Activated CD4-positive, alpha-beta T cell treated with anti-CD3 and anti-CD28 coated beads for 48 hours (primary cell): ENCODE results near the gene NBPF3.
A peak's percentile ranks its signal among the peaks of the same experiment; 100 is the strongest.
"Not testable (repeated sequence)": the region's sequence is repeated elsewhere in the genome, so short reads cannot be mapped to it uniquely, and the experiment has no call there.

Experiments
- DNase-seq: peaks from one replicate; pipeline ENCODE4 v3.0.0-alpha.2; 2020

Gene NBPF3

DNA sequence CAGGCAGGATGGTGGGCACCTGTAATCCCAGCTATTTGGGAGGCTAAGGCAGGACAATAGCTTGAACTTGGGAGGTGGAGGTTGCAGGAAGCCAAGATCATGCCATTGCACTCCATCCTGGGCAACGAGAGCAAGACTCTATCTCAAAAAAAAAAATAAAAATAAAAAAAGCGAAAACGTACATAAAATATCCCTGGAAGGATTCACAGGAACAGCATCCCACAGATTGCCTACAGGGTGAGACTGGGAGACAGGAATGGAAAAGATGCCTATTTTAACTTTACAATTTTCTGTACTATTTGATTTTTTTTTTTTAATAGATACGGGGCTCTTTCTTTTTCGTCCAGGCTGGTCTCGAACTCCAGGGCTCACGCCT is 604 bp upstream of the NBPF3 start:
- DNase-seq = no peak

DNA sequence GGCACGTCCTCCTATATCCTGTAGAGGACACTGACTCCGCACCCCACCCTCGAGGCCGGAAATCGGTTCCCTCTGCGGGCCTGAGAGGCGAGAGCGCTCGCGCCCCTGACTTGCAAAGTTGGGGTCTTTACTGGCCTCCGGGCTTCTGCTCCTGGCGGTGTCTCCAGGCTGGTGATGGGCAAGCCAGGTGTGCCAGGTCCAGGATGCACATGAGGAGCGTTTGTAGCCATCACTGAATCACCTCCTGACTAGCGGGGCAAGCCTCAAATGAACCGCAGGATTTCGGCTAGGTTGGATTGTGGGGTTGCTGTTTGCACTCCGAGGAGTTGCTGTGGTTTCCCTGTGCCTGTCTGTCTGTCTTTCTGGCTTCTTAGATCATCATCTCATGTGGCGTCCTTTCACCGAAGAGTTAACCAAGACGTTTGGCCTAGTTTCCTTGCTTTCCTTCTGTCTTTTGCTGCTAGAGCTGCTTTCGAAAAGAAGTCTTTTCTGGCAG is 741 bp downstream of the NBPF3 start:
- DNase-seq = peak; percentile 50

DNA sequence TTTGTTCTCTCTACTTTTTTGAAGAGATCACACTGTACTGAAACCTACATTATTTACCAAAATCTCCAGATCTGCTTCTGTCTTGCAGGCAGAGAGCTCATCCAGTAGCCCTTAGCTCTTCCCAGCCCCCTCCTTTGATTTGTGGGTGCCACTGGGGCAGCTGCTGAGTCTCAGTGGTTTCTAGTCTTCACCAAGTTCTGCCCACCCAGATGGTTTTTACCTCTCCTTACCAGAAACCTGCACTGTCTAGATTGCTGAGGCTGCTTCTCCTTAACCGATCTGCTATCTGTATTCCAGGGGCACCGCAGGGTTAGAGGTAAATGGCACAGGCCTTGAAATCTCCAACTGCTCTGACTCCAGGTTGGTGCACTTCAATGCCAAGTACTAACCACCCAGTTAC is 6.7 kb downstream of the NBPF3 start:
- DNase-seq = not testable (repeated sequence)

DNA sequence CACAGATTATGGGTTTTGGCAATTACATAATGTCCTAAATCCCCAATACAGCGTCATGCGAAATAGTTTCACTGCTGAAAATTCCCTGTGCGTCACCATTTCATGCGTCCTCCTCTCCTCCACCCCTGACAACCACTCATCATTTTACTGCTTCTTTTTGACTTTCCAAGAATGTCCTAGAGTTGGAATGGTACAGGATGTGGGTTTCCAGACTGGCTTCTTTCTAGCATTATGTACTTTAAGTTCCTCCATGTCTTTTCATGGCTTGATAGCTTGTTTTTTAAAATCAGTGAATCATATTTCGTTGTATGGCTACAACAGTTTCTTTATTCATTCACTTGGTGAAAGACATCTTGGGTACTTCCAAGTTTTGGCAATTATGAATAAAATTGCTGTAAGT is 7.4 kb downstream of the NBPF3 start:
- no peak for DNase-seq

DNA sequence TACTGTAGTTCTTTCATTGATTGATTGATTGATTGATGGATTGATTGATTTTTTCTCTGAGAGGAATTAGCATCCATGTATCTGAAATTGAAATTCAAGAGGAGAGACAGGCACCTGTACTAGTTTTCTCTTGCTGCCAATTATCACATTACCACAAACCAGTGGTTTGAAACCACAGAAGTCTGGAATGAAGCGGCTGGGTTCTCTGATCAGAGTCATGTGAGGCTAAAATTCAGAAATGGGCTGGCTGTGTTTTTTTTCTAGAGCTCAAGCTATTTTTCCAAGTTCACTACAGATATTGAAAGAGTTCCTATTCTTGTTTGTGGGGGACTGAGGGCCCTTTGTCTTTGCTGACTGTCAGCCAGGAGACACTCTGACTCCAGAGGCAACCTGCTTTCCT is 10.0 kb downstream of the NBPF3 start:
- DNase-seq = no peak

DNA sequence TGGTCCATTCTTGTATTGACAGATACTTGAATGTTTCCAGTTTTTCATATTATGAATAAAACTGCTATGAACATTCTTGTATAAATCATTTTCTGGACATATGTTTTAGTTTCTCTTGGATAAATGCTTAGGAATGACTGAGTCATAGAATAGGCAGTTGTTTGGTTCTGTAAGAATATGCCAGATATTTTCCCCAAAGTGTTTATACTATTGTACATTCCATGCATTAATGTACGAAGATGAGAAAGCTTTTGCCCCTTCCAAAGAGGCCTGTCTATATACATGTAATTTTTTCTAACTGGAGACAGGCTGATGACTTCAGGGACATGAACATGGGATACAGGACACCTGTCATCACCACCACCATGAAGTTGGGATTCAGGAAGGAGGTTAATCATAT is 11.3 kb downstream of the NBPF3 start:
- DNase-seq = no peak

DNA sequence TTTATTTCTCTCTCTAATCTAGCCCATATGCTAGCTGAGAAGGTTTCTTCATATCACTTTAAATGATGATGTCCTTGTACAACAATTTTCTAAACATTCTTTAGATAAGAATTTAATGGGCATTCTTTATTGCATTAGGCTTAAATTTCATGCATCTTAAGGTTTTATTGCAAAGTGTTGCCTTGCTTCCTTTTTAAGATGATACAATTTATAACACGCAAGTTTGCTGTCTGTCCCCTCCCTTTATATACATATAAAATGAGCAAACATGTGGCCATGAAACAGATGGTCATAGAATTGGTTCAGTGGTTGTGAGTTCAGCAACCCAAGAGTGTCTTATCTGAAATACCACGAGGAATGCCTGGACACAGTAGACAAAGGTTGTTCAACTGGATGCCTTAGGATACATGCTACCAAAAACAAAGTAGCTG is 12.1 kb downstream of the NBPF3 start:
- DNase-seq = no peak

DNA sequence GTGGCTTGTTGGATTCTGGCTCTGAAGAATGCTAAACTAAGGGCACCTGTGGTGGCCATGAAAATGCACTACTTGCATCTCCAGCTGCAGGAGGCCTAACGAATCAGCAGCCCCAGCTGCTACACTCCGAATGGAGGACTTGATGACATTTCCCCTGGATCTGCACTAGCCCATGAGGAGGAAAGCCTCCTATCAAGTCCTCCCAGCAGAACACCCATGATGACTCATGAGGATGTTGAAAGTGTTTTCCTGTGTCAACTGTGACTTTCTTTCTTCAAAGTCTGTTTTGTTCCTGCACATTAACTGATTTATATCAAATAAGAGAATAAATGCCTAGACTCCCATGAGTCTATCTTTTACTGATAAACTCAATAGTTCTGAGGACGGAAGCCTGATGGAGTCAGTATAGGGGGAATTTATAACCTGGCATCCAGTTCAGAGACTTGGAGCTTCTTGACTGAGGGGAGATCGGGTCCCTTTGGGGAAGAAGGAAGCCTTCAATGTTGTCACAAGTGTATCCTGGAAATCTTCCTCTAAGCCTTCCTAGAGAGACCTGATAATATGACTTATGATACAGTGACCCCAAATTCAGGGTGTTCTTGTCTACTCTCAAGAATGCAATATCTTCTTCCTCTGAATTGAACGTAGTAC is 14.2 kb downstream of the NBPF3 start:
- DNase-seq = not testable (repeated sequence)

DNA sequence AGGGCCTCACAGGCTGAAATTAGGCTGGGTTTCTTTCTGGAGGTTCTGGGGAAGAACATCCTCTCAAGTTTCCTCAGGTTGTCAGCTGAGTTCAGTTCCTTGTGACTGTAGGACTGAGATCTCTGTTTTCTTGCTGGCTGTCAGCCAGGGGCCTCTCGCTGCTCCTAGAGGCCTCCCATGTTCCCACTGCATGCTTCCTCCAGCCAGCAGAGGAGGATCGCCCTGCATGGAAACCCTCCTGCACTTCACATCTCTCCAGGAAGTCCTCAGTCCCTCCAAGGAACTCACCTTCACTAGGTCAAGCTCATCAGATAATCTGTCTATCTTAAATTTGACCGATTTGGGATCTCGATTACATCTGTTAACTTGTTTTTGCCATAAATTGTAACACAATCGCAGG is 15.0 kb downstream of the NBPF3 start:
- not testable (repeated sequence) for DNase-seq

DNA sequence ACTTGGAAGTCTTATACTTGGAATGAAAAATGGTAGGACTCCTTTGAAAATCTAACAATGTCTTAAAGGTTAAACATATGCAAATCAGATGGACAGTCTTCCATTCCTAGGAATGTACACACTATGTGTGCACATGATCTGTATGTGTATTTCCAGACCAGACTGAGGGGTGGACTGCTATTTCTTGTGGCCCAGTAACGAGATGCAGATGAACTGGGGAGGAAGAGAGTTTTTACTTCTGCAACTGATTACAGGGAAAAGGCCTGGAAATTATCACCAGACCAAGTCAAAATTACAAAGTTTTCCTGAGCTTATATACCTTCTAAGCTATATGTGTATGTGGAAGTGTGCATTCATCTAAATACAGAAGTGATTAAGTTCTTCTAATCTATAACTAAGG is 17.7 kb downstream of the NBPF3 start:
- no peak for DNase-seq

DNA sequence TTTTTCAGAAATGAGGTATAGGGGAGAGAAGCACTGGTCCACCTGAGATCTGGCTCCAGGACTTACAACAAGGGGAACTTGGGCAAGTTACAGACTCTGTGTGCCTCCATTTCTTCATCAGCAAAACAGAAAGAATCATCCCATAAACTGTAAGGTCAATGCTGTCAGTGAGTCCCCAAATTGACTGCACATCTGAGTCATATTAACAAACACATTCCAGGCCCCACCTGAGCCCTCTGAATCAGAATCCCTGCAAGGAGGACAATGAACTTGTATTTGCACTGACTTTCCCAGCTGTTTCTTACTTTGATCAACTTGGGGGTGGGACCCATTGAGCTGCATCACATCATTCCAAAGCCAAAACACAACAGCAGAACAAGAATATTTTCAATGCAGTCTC is 25.2 kb downstream of the NBPF3 start:
- DNase-seq = not testable (repeated sequence)

DNA sequence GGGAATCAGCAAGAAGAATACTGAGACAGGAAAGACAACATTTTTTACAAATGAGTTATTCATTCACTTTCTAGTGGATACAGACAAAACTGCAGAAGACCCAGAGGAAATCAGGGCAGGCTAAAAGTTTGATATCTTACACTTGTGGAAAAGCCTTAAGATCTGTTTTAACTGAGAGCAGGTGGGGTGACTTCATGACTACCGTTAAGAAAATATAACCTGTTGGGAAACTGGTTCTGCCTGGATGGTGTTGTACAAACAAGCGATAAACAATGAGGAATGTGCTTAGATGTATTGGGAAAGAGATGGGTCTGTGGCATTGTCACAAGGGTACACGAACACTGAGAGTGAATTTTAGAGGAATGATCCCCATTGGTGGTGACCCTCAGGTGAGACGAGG is 28.0 kb downstream of the NBPF3 start:
- not testable (repeated sequence) for DNase-seq

DNA sequence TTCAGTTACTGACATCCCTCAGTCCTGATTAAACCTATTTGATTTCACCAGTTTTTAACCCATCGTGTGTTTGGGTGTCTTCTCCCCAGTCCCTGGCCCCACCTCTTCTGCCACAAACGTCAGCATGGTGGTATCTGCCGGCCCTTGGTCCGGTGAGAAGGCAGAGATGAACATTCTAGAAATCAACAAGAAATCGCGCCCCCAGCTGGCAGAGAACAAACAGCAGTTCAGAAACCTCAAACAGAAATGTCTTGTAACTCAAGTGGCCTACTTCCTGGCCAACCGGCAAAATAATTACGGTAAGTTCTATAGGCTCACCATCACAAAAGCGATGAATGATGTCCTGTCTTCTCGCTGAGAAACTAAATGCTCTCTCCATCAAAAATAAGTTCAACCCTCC is 28.7 kb downstream of the NBPF3 start:
- peak; percentile 59 for DNase-seq

DNA sequence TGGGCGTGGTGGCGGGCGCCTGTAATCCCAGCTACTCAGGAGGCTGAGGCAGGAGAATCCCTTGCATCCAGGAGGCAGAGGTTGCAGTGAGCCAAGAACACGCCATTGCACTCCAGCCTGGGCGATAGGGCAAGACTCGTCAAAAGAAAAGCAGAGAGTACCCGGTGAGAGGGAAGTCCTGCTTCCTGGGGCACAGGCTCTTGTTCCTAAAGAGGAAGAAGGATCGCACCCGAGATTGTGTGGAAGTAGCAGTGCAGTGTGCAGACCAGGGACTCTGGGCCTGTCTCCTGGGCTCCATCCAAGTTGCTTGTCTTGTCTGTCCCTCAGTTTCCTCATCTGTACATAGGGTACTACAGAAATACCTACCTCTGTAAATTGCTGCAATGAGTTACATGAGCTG is 29.6 kb downstream of the NBPF3 start:
- no peak for DNase-seq

DNA sequence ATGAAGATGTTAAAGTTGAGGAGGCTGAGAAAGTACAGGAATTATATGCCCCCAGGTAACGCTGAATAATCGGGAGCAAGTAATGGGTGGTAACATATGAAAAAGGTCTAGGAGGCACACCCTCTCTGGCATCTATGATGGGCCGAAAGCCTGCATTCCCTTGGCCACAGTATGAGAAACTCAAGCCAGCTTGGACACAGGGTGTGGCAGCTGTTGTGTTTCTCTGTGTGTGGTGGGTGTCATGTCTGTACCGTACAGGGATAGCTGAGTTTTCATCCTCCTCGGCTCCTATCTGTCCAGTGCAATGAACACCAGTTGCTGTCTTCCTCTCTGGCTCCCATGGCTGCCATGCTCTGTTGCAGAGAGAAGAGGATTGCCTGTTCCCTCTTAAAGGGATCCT is 32.9 kb downstream of the NBPF3 start:
- no peak for DNase-seq

DNA sequence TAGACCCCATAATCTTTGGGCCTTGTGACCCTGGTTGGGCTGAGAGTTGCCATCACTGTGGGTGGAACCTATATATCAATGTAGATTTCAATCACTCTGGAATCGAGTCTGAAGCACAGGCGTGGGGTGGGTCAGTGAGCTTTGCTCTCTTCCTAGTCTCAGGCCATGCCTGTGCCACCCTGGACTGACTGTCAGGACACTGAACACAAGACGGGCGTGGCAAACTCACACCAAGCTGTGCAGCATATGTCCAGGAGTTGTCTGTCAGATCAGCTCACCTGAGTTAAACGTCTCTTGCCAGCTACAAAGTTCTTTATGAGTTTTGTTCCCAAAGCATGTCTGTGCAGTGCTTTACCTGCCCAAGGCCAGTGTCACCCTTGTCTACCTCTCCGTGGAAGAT is 38.4 kb downstream of the NBPF3 start:
- no peak for DNase-seq

DNA sequence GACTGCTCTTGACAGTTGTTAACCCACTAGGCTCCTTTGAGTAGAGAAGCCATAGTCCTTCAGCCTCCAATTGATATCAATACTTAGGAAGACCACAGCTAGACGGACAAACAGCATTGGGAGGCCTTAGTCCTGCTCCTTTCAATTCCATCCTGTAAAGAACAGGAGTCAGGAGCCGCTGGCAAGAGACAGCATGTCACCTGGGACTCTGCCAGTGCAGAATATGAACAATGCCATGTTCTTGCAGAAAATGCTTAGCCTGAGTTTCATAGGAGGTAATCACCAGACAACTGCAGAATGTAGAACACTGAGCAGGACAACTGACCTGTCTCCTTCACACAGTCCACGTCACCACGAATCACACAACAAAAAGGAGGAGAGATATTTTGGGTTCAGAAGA is 43.9 kb downstream of the NBPF3 start:
- not testable (repeated sequence) for DNase-seq

DNA sequence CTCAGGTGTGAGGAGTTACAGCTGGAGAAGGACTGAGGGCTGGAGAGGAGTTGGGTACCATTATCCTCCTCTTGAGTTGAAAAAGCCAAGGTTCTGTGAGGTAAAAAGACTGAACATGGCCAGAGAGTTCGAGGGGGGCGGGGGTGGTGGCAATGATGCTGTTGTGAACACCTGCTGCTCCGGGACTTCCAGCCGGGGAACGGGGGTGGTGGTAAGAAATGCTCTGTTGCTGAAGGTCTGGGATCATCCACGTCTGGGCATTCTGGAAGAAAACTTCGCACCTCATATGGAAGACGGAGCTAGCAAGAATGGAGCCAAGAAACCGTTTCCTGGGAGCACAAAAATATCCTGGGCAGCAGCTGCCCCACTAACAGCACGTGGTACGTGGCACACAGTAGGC is 49.2 kb downstream of the NBPF3 start:
- DNase-seq = no peak

DNA sequence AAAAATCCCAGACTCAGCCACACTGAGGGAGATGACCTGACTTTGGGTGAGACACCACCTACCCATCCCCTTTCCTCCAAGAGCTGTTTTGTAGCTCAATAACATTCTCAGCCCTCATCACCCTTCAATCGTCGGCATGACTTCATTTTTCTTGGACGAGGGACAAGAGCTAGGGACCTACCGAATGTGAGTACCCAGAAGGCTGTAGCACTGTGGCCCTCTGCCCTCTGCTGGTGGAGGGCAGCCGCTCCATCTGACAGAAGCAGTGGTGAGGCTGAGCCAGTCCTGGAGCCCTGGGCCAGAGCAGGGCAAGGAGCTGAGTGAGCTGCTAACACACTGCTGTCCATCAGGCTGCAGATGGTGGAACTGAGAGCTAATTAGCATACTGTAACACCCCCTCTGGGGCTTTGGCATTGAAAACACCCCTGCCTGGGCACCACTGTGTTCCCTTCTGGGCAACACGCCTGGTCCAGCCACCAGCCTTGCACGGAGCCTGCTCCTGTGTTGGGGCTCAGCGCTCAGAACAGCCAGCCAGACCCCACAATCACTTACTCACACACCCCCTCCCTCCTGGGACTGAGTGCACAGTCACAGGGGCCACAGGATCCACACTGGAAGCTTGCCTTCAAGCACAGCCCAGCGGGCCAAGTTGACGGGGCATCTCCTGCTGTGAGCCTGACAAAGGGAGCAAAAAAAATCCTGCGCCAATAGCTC is 51.0 kb downstream of the NBPF3 start:
- DNase-seq = peak; percentile 56

DNA sequence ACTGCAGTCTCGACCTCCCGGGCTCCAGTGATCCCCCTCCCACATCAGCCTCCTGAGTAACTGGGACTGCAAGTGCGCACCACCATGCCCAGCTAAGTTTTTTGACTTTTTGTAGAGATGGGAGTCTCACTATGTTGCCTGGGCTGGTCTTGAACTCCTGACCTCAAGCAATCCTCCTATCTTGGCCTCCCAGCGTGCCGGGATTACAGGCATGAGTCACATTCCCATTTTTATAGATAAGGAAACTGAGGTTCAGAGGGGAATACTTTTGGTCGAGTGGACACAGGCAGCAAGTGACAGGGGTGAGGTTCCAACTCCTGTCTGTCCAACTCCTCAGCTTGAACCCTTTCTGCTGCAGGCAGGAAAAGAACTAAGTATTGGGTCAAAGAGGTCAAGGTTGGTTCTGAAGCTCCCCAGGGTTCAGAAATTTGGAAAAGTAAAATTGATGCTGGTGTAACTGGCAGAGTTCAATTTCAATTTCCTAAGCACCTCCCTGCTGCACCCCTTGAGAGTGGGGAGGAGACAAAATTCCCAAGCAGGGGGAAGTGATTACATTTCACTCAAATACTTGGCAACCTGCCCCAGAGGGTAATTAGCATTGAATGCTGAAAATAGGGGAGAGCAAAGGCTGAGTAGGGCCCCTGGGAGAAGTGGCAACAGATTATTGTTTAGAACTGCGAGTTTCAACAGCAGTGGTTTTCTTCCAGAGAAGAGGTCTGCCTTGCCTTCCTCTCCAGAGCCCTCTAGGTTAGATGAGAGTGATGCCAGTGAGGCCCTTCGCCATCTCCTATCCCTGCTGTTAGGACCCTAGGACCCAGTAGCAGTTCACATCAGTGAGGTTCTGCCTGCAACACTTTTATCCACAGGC is 51.8 kb downstream of the NBPF3 start:
- no peak for DNase-seq

DNA sequence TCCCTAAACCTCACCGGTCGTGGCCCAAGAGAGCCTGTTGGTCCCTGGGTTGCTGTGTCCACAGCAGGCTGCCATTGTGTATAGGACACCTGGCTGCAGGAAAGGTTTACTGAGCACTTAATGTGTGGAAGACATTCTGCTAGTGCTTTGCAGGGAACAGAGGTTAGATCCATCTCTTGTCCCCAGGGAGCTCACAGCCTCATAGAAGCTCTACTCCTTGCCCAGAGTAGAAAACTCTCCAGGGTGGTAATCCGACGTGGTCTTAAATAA is 52.4 kb downstream of the NBPF3 start:
- DNase-seq = no peak

DNA sequence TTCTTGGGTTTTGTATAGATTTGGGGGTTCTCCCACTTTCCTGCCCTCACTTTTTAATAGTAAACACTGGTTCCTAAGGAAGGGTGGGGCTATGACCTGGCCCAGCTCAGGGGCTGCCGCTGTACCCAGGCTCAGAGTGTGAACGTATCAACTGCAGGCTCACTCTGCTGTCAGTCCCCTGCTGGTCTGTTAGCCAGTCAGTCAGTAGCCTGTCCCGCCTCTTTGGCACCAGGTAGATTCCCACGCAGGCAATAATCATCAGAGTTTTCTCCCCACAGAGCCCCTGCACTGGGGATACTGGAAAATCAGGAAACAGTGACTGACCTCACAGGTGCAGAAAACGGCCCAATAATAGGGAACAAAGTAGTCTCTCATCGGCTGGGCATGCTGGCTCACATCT is 54.3 kb downstream of the NBPF3 start:
- DNase-seq = no peak

DNA sequence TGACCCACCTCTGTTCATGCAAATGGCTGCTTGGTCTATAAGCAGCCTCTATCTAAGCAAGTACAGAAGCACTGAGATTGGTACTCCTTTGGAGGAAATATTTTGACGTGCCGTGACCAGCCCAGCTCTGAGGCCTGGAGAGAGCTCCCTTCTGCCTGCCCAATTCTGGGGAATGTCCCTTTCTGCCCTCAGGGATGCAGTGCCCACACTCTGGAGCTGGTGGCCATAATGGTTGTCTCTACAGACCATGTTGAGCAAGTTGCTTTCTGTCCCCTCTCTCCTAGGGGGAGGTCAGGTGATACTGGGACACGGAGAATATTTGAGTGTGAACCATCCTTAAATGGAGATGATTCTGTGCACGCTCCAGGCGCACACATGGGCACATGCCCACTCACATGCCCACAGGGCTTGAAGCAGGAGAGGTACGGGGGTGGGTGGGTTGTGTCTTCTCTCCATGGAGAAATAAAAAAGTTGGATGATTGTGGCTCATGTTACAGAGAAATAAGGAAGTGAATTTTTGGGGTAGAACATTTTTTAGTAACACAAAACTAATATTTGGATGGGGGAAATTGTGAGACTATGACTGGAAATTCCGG is 55.4 kb downstream of the NBPF3 start:
- no peak for DNase-seq

DNA sequence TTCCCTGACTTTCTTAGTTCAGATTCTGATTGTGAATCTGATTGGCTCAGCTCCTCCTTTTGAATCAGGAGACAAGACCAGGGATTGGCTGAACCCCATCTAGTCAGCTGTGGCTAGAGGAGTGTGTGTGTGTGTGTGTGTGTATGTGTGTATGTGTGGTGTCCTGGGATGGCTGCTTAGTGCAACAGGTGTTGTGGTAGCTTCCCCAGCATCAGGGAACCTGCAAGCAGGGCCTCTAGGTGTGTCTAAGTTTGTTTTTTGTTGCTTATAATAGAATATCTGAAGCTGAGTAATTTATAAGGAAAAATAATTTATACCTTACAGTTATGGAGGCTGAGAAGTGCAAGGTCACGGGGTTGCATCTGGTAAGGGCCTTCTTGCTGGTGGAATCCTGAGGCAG is 56.1 kb downstream of the NBPF3 start:
- DNase-seq = no peak
